ENCODE results near the gene CHD6.
A peak's percentile ranks its signal among the peaks of the same experiment; 100 is the strongest.

The CHD6 gene

GRCh38 chr20:41418031-41418430 is 200.1 kb downstream of the CHD6 start:
- no peak for DNase-seq

- no peak for DNase-seq
Observed at GRCh38 chr20:41415191-41415590, 203.0 kb downstream of the CHD6 start.

GRCh38 chr20:41413169-41413568 is 205.0 kb downstream of the CHD6 start:
- no peak for DNase-seq

GRCh38 chr20:41412324-41413120 is 205.7 kb downstream of the CHD6 start:
- DNase-seq, result no peak

- peak in 1 of 2 donors; percentile 3 for DNase-seq
Observed at GRCh38 chr20:41411391-41411847, 206.8 kb downstream of the CHD6 start.

GRCh38 chr20:41408986-41409385 is 209.2 kb downstream of the CHD6 start:
- DNase-seq, result no peak

GRCh38 chr20:41408156-41408794 is 209.9 kb downstream of the CHD6 start:
- DNase-seq, result peak in 1 of 2 donors; percentile 6

- no peak for DNase-seq
Observed at GRCh38 chr20:41407607-41408006, 210.6 kb downstream of the CHD6 start.

GRCh38 chr20:41406896-41407444 is 211.2 kb downstream of the CHD6 start:
- DNase-seq, result no peak

- no peak for DNase-seq
Observed at GRCh38 chr20:41406353-41406752, 211.8 kb downstream of the CHD6 start.

GRCh38 chr20:41405436-41405835 is 212.7 kb downstream of the CHD6 start:
- no peak for DNase-seq

GRCh38 chr20:41403604-41404003 is 214.6 kb downstream of the CHD6 start:
- no peak for DNase-seq

GRCh38 chr20:41398408-41398807 is 219.8 kb downstream of the CHD6 start:
- no peak for DNase-seq

- DNase-seq, result no peak
Observed at GRCh38 chr20:41395667-41396664, 222.2 kb downstream of the CHD6 start.

GRCh38 chr20:41394931-41395666 is 223.1 kb downstream of the CHD6 start:
- no peak for DNase-seq

- no peak for DNase-seq
Observed at GRCh38 chr20:41394081-41394480, 224.1 kb downstream of the CHD6 start.

GRCh38 chr20:41393705-41394066 is 224.5 kb downstream of the CHD6 start:
- no peak for DNase-seq

GRCh38 chr20:41392871-41393704 is 225.1 kb downstream of the CHD6 start:
- DNase-seq, result no peak

GRCh38 chr20:41392295-41392694 is 225.9 kb downstream of the CHD6 start:
- no peak for DNase-seq

- no peak for DNase-seq
Observed at GRCh38 chr20:41391587-41392001, 226.6 kb downstream of the CHD6 start.

GRCh38 chr20:41390889-41391288 is 227.3 kb downstream of the CHD6 start:
- DNase-seq, result no peak

Measured in CD4-positive, alpha-beta T cell treated with Interferon alpha-2 for 1 hour (primary cell).